HepG2 (cell line): ENCODE measurements around the gene HDAC3. TPM values are rescaled to one million over a fixed set of nuclear protein-coding genes. Genes with fewer than 3 reads are reported as not detected.

ENCODE experiments used
- BCL3 ChIP-seq: sonication (generic); formaldehyde crosslinking; IDR thresholded peaks from 2 replicates; pipeline ENCODE4 v1.5.1; 2020; ENCODE audit warnings: mild to moderate bottlenecking, missing genetic modification reagents, moderate library complexity
- FOXP4 ChIP-seq: sonication (generic); formaldehyde crosslinking; IDR thresholded peaks from 2 replicates; pipeline ENCODE4 v1.4.0; 2020; ENCODE audit warnings: missing genetic modification reagents
- GZF1 ChIP-seq: sonication (generic); formaldehyde crosslinking; IDR thresholded peaks from 2 replicates; pipeline ENCODE4 v1.5.1; 2020; ENCODE audit warnings: mild to moderate bottlenecking, missing genetic modification reagents
- HIC2 ChIP-seq: sonication (generic); formaldehyde crosslinking; IDR thresholded peaks from 2 replicates; pipeline ENCODE4 v1.9.0; 2022; ENCODE audit warnings: low read depth, missing genetic modification reagents
- MIXL1 ChIP-seq: IDR thresholded peaks from 2 replicates; pipeline ENCODE4 v1.6.1; 2016
- NR2F2 ChIP-seq: IDR thresholded peaks from 2 replicates; pipeline ENCODE4 v1.6.1; 2012; ENCODE audit warnings: low read depth, inconsistent platforms, borderline replicate concordance
- TARDBP ChIP-seq: sonication (generic); formaldehyde crosslinking; IDR thresholded peaks from 2 replicates; pipeline ENCODE4 v1.8.0; 2022; ENCODE audit warnings: mild to moderate bottlenecking, missing genetic modification reagents
- ZGPAT ChIP-seq: IDR thresholded peaks from 2 replicates; pipeline ENCODE4 v1.6.1; 2016; ENCODE audit warnings: mild to moderate bottlenecking
- ZMYM2 ChIP-seq: sonication (generic); formaldehyde crosslinking; IDR thresholded peaks from 2 replicates; pipeline ENCODE4 v1.8.0; 2022; ENCODE audit warnings: mild to moderate bottlenecking, missing genetic modification reagents
- ZNF205 ChIP-seq: IDR thresholded peaks from 2 replicates; pipeline ENCODE4 v1.6.1; 2018; ENCODE audit warnings: missing biosample characterization, missing genetic modification reagents
- ZNF225 ChIP-seq: sonication (generic); formaldehyde crosslinking; IDR thresholded peaks from 2 replicates; pipeline ENCODE4 v1.4.0; 2020; ENCODE audit warnings: mild to moderate bottlenecking, missing genetic modification reagents
- ZNF256 ChIP-seq: sonication (generic); formaldehyde crosslinking; conservative IDR thresholded peaks from 2 replicates; pipeline ENCODE4 v1.4.0; 2020; ENCODE audit warnings: missing genetic modification reagents
- ZNF260 ChIP-seq: sonication (generic); formaldehyde crosslinking; IDR thresholded peaks from 2 replicates; pipeline ENCODE4 v1.4.0; 2020; ENCODE audit warnings: missing genetic modification reagents, low read depth, mild to moderate bottlenecking, borderline replicate concordance
- ZNF383 ChIP-seq: sonication (generic); formaldehyde crosslinking; IDR thresholded peaks from 2 replicates; pipeline ENCODE4 v1.4.0; 2020; ENCODE audit warnings: missing genetic modification reagents, mild to moderate bottlenecking, borderline replicate concordance
- ZNF7 ChIP-seq: IDR thresholded peaks from 2 replicates; pipeline ENCODE4 v1.6.1; 2016; ENCODE audit warnings: missing biosample characterization, missing genetic modification reagents
- ZNF773 ChIP-seq: sonication (generic); formaldehyde crosslinking; IDR thresholded peaks from 2 replicates; pipeline ENCODE4 v1.4.0; 2020; ENCODE audit warnings: missing genetic modification reagents, borderline replicate concordance
- ZSCAN5A ChIP-seq: sonication (generic); formaldehyde crosslinking; IDR thresholded peaks from 2 replicates; pipeline ENCODE4 v1.8.0; 2022; ENCODE audit warnings: mild to moderate bottlenecking, missing genetic modification reagents, borderline replicate concordance
- polyA plus RNA-seq, 8 experiments: library from polyadenylated mRNA; depleted of rRNA in 3 of 8; stranded (reverse) in 7 of 8; unstranded in 1 of 8; fragments of >200 nt; fragmentation: Illumina TruSeq in 4 of 8; extraction: Trizol in 4 of 8; gene quantifications; 2 replicates each; pipeline versions ENCODE4 v1.2.1 to v1.2.3, GENCODE V29; 2011 to 2016; ENCODE audit warnings: low read depth in 4 of 8, missing spikeins in 1 of 8, mixed read lengths in 1 of 8; ENCODE audit not compliant: insufficient read depth in 1 of 8
- total RNA-seq, 5 experiments: library from RNA; depleted of rRNA; stranded (reverse); fragments of >200 nt; fragmentation: Illumina TruSeq; extraction: Trizol; gene quantifications; 2 replicates each; pipeline ENCODE4 v1.2.3, GENCODE V29; 2016; ENCODE audit warnings: low read depth in 1 of 5

HDAC3 gene
- total and polyA plus RNA-seq, 2 of the 13 experiments (the other 11 are each of a cell fraction or from before 2014, with no cell fraction given), result 84.0 to 94.1 TPM

- TF ChIP-seq MIXL1 (CRISPR knock-in tag), result peak; percentile 65; the same call in 1 of the 2 replicates
- no peak; the same call in 1 of the 2 replicates for TF ChIP-seq HIC2 (CRISPR knock-in tag)
- TF ChIP-seq GZF1, result no peak
- no peak for TF ChIP-seq ZMYM2 (CRISPR knock-in tag)
- peak; percentile 69 for TF ChIP-seq FOXP4 (CRISPR knock-in tag)
- no peak for TF ChIP-seq ZNF383 (CRISPR knock-in tag)
- TF ChIP-seq NR2F2, result no peak
- TF ChIP-seq ZNF205 (CRISPR knock-in tag), result peak; percentile 68; the same call in 1 of the 2 replicates
- TF ChIP-seq ZNF225, result no peak
- TF ChIP-seq TARDBP (CRISPR knock-in tag), result peak; percentile 78; the same call in 1 of the 2 replicates
- no peak for TF ChIP-seq ZNF7 (CRISPR knock-in tag)
- TF ChIP-seq BCL3 (CRISPR knock-in tag), result peak; percentile 58; the same call in 1 of the 2 replicates
- peak; percentile 60; the same call in 1 of the 2 replicates for TF ChIP-seq ZSCAN5A (CRISPR knock-in tag)
- no peak for TF ChIP-seq ZNF773
- TF ChIP-seq ZNF256 (CRISPR knock-in tag), result no peak
- peak; percentile 92 for TF ChIP-seq ZGPAT (CRISPR knock-in tag)
- no peak for TF ChIP-seq ZNF260 (CRISPR knock-in tag)
These were observed 17.7 kb downstream of the HDAC3 start, which contains the start of gene DIAPH1 (continued) for GRCh38 chr5:141618804-141619554.
